ENCODE measurements around the gene SLC25A14. TPM values are rescaled to one million over a fixed set of nuclear protein-coding genes. Genes with fewer than 3 reads are reported as not detected.

Gene SLC25A14, protein sequence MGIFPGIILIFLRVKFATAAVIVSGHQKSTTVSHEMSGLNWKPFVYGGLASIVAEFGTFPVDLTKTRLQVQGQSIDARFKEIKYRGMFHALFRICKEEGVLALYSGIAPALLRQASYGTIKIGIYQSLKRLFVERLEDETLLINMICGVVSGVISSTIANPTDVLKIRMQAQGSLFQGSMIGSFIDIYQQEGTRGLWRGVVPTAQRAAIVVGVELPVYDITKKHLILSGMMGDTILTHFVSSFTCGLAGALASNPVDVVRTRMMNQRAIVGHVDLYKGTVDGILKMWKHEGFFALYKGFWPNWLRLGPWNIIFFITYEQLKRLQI
- 7.4 and 7.7 TPM in 2 replicates for total RNA-seq

DNA sequence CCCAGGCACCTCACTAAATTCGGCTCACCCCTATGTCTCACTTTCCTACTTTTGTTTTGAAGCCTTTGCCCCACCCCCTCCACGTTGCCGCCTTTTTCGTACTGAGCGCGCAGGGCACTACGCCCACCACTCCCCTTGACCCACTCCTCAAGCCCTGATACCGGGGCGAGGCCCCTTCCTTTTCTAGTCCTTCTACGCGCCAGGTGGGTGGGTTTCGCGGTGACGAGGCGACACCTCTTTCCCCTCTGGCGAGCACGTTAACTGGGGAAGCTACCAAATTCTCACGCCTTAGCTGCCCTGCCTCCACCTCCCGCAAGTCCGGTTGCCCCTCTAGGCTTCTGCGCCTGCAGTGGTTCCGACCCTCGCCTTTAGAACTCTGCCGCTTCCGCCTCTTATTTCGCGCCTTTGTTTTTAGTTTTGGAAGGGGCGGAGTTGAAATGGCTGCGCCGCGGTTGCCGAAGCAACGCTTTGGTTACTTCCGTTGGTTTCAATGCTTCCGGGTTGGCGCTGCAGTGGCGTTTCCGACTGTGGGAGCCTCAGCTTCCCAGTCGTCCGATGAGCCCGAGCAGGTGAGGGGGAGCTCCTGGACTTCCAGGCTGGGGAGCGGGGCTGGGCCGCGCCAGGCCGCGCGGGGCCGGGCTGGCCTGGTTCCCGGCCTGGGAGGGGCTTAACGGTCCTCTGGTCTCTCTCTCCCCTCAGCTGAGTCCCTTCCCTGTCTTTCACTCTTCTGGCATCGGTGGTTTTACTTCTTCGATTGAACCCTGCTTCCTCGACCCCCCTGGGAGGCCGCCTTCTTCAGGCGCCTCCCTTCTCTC is at the start of gene SLC25A14:
TSS of gene SLC25A14 (plus strand) at position 512 of the 815 bp plus-strand sequence. CDS start 360 bp downstream, outside the sequence.
- peak within 1 kb of the TSS; percentile 64 for H3K4me3 ChIP-seq (ENCODE audit: low read depth, low read length)
- H3K27me3 ChIP-seq (ENCODE audit: control insufficient read depth, insufficient read depth, low read length), result no peaks in the 10 kb centered on the region
- no peak for FAIRE-seq
- TF ChIP-seq, protein P1, sequence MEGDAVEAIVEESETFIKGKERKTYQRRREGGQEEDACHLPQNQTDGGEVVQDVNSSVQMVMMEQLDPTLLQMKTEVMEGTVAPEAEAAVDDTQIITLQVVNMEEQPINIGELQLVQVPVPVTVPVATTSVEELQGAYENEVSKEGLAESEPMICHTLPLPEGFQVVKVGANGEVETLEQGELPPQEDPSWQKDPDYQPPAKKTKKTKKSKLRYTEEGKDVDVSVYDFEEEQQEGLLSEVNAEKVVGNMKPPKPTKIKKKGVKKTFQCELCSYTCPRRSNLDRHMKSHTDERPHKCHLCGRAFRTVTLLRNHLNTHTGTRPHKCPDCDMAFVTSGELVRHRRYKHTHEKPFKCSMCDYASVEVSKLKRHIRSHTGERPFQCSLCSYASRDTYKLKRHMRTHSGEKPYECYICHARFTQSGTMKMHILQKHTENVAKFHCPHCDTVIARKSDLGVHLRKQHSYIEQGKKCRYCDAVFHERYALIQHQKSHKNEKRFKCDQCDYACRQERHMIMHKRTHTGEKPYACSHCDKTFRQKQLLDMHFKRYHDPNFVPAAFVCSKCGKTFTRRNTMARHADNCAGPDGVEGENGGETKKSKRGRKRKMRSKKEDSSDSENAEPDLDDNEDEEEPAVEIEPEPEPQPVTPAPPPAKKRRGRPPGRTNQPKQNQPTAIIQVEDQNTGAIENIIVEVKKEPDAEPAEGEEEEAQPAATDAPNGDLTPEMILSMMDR (IDR thresholded peaks at IDR 0.05; ENCODE audit: insufficient read depth, low read length, severe bottlenecking), result no peak
- DNase-seq (ENCODE audit: low read depth), result peak; percentile 65
- H3K36me3 ChIP-seq (ENCODE audit: control insufficient read depth, insufficient read depth, low read length), result no peaks in the 10 kb centered on the region

DNA sequence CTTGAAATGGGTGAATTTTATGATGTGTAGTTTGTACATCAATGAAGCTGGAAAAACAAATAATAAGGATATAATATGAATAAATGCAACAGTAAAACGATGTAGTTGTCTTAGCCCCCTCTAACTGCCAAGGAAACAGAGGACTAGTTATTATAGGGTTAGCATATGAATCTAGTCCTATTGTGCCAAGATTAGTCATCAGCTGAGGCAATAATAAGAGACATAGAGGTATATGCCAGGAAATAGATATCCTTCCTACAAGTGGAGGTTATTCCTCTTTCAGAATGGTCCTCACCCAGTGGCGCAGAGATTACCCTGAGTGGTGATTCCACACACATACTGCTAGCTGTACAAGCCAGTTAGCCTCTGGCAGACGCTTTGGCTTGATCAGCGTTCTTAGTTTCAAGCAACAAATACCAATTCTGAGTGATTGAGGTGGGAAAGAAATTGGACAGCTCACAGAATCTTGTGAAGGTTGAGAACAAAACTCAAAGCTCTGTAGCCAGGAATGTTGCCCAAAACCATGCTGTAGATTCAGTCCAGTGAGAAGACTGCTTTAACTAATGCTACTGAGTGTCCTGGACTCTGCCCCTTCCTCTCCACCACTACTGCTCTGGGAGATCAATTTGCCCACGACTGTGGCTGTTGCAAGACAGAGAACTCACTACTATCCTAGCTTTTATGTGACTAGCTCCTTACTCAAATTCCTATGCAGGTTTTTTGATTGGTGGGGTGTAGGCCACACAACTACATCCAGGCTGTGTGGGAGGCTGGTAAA is 44.0 kb upstream of the SLC25A14 start:
- DNase-seq (ENCODE audit: low read depth), result peak; percentile 44
- TF ChIP-seq, protein P1 (IDR thresholded peaks at IDR 0.05; ENCODE audit: insufficient read depth, low read length, severe bottlenecking), result no peak
- FAIRE-seq, result no peak
- H3K27me3 ChIP-seq (ENCODE audit: control insufficient read depth, insufficient read depth, low read length), result no peaks in the 10 kb centered on the region
- H3K36me3 ChIP-seq (ENCODE audit: control insufficient read depth, insufficient read depth, low read length), result no peaks in the 10 kb centered on the region
- H3K4me3 ChIP-seq (ENCODE audit: low read depth, low read length), result no peak overlapping the region

DNA sequence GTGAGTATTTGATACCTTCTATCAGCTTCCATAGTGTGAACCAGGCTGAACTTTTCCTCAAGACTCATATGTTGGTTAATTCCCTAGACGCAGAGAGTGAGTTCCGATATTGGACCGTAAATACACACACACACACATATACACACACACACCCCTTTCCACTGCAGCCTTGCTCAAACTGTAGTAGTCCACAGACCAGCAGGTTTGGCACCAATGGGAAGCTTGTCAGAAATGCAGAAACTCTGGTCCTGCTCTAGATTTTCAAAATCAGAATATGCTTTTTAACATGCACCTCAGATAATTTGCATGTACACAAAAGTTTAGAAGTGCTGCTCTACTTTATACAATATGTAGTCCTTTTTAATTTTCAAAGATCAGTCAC is 43.4 kb upstream of the SLC25A14 start:
- Histone ChIP-seq H3K4me3 (ENCODE audit: low read depth, low read length) (no peak overlapping the region), H3K36me3 (ENCODE audit: control insufficient read depth, insufficient read depth, low read length) (no peaks in the 10 kb centered on the region), H3K27me3 (ENCODE audit: control insufficient read depth, insufficient read depth, low read length) (no peaks in the 10 kb centered on the region)
- DNase-seq (ENCODE audit: low read depth), result no peak
- TF ChIP-seq, protein P1 (IDR thresholded peaks at IDR 0.05; ENCODE audit: insufficient read depth, low read length, severe bottlenecking), result no peak
- FAIRE-seq, result no peak

- FAIRE-seq, result no peak
- Histone ChIP-seq H3K27me3 (ENCODE audit: control insufficient read depth, insufficient read depth, low read length) (no peaks in the 10 kb centered on the region), H3K36me3 (ENCODE audit: control insufficient read depth, insufficient read depth, low read length) (no peaks in the 10 kb centered on the region), H3K4me3 (ENCODE audit: low read depth, low read length) (no peak overlapping the region)
- DNase-seq (ENCODE audit: low read depth), result peak; percentile 27
- TF ChIP-seq, protein P1 (IDR thresholded peaks at IDR 0.05; ENCODE audit: insufficient read depth, low read length, severe bottlenecking), result no peak
Observed at GRCh38 chrX:130296743-130297142, 43.0 kb upstream of the SLC25A14 start.

DNA sequence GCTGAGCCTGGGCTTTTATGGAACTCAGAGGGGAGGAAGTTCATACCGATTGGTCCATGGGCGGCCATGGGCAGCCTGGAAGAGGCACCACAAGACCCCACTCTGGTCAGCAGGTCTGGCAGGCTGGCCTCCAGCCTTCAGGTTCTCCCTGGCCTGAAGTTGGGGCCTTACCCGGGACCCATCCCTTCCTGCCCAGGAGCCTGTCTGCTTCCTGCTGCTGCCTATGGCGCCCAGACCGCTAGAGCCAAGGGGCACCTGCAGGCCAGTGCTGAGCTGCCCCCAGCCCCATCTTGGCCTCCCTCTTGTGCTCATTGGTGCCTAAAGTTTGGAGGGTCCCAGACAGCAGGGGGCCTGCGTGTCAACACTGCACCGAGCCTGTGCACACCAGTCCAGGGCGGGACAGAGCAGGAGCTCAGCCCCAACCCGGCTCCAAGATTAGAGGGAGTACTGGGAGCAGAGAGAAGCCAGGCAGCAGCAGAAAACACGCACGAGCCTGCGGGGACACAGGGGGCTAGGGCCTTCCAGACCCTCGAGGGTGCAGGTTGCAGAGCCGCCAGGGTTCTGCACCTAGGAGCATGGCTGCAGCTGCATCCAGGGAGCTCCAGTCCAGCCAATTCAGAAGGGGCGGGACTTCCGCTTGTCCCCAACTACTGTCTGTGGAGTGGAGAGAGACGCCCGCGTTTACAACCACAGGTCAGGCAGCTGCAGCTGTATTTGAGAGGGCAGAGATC is 40.3 kb upstream of the SLC25A14 start:
- Histone ChIP-seq H3K4me3 (ENCODE audit: low read depth, low read length) (no peak overlapping the region), H3K27me3 (ENCODE audit: control insufficient read depth, insufficient read depth, low read length) (no peaks in the 10 kb centered on the region), H3K36me3 (ENCODE audit: control insufficient read depth, insufficient read depth, low read length) (no peaks in the 10 kb centered on the region)
- TF ChIP-seq, protein P1 (IDR thresholded peaks at IDR 0.05; ENCODE audit: insufficient read depth, low read length, severe bottlenecking), result no peak
- FAIRE-seq, result no peak
- no peak for DNase-seq (ENCODE audit: low read depth)

All from bronchial epithelial cell (primary cell).